ENCODE measurements around the gene TMEM250. TPM values are rescaled to one million over a fixed set of nuclear protein-coding genes. Genes with fewer than 3 reads are reported as not detected.

TMEM250 gene
- total and polyA plus RNA-seq, 2 of the 4 experiments (the other 2 are of a cell fraction) = 14.0 to 17.5 TPM

DNA sequence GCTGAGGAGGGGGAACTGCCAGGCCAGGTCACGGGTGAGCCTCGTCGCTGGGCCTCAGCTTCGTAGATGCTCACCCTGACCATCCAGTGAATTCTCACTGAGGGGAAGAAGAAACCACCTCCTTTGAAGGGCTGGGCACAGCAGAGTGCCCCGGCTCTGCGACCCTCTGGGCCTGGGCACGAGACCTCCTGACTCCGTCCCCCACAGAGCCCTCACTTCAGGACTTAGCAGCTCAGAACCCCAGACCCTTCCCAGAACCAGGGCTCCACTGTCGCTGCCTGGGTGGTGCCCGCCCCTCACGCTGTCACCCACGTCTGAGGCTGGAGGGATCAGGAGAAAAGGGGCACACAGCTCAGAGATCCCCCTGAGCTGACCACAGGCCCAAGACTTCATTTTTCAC is 34.3 kb upstream of the TMEM250 start:
- Histone ChIP-seq H2AK9ac (replicated peaks; ENCODE audit: low read depth, low read length, poor library complexity) (no peak overlapping the region), H3K79me1 (ENCODE audit: low read depth in 1 of 2, low read length in 2 of 2) (no peaks in the 10 kb centered on the region), H4K91ac (ENCODE audit: insufficient read depth, low read depth, low read length) (no peak overlapping the region), H3K4me2 (ENCODE audit: low read depth, low read length) (no peak overlapping the region), H4K20me1 (ENCODE audit: insufficient read depth, low read length) (no peaks in the 10 kb centered on the region), H2BK120ac (ENCODE audit: low read depth, low read length) (no peak overlapping the region), H3K56ac (ENCODE audit: extremely low read depth, insufficient read depth, low read length) (no peak overlapping the region), H3K23ac (ENCODE audit: low read depth, low read length) (no peak overlapping the region), H3K14ac (replicated peaks; ENCODE audit: low read depth, low read length) (no peak overlapping the region), H3K27me3 (ENCODE audit: control insufficient read depth, insufficient read depth, low read length) (peaks cover 45% of the 10 kb centered on the region), H3K4ac (ENCODE audit: low read depth, low read length) (no peak overlapping the region), H3K9ac (ENCODE audit: low read depth, low read length) (no peak overlapping the region), H3K18ac (ENCODE audit: low read depth, low read length) (no peak overlapping the region), H3K36me3 (ENCODE audit: control insufficient read depth, insufficient read depth, low read length) (no peaks in the 10 kb centered on the region), H3K4me3 (ENCODE audit: insufficient read depth, low read depth, low read length) (no peak overlapping the region), H2AFZ (replicated peaks; ENCODE audit: low read length, poor library complexity) (no peak overlapping the region), H3K4me1 (ENCODE audit: control insufficient read depth, insufficient read depth, low read length) (no peaks in the 10 kb centered on the region), H2BK5ac (ENCODE audit: low read depth, low read length, poor library complexity, severe bottlenecking) (no peak overlapping the region), H3K9me1 (ENCODE audit: insufficient read depth, low read length) (no peaks in the 10 kb centered on the region), H4K5ac (ENCODE audit: low read depth, low read length) (no peak overlapping the region), H2BK15ac (ENCODE audit: low read depth, low read length) (no peak overlapping the region), H3K9me3 (ENCODE audit: control insufficient read depth, insufficient read depth, low read length) (0 out of 2 replicates have a peak, but pooled peaks cover 3% of the 10 kb centered on the region), H2BK20ac (ENCODE audit: low read depth, low read length) (no peak overlapping the region), H2AK5ac (ENCODE audit: low read depth, low read length) (no peak overlapping the region), H3K27ac (ENCODE audit: insufficient read depth, low read length) (no peak overlapping the region), H4K8ac (ENCODE audit: low read depth in 2 of 2, low read length in 2 of 2) (no peak overlapping the region)
- no TSS peak for BruUV-seq (replicated peaks)
- in situ Hi-C loops (cut with MboI; ENCODE audit: low sequenced_read_pairs) = no loop called here
- ChIA-PET POLR2A (ENCODE audit: unreplicated experiment) (no interaction called here), CTCF (no interaction called here)
- intact Hi-C loops (cut with micrococcal nuclease) = no loop called here
- 75% methylated on average over 4 of the region's 12 CpGs; no CpG with 5 or more reads in 1 of the 2 experiments for WGBS, 2 experiments (ENCODE audit: extremely low coverage in 2 of 2, insufficient read length in 1 of 2)
- DNase-seq = no peak
- ATAC-seq (ENCODE audit: low read depth) = no peak
- dilution Hi-C loops (cut with HindIII; ENCODE audit: low sequenced_read_pairs, unreplicated experiment) = no loop called here
- TF ChIP-seq ELK1 (IDR thresholded peaks at IDR 0.05; ENCODE audit: borderline replicate concordance, low read depth, low read length) (no peak), BHLHE40 (IDR thresholded peaks at IDR 0.05; ENCODE audit: low read depth, low read length) (no peak), CTCF (conservative IDR thresholded peaks at IDR 0.05; ENCODE audit: low read depth, low read length) (no peak), MAZ (IDR thresholded peaks at IDR 0.05; ENCODE audit: borderline replicate concordance, low read depth, low read length) (no peak), SMC3 (IDR thresholded peaks at IDR 0.05; ENCODE audit: low read depth, low read length) (no peak), CEBPB (IDR thresholded peaks at IDR 0.05; ENCODE audit: low read depth, low read length) (no peak), FOS (IDR thresholded peaks at IDR 0.05; ENCODE audit: low read depth, low read length) (no peak), MAFK (IDR thresholded peaks at IDR 0.05; ENCODE audit: low read depth, low read length) (no peak), RAD21 (IDR thresholded peaks at IDR 0.05; ENCODE audit: low read length) (no peak), RFX5 (IDR thresholded peaks at IDR 0.05; ENCODE audit: low read depth, low read length) (no peak), POLR2A (IDR thresholded peaks at IDR 0.05; ENCODE audit: low read depth, low read length) (no peak), RCOR1 (IDR thresholded peaks at IDR 0.05; ENCODE audit: insufficient replicate concordance, low read length) (no peak), CHD1 (IDR thresholded peaks at IDR 0.05; ENCODE audit: low read depth, low read length) (no peak), NFE2L2 (IDR thresholded peaks at IDR 0.05; ENCODE audit: low read depth, low read length) (no peak), MXI1 (IDR thresholded peaks at IDR 0.05; ENCODE audit: borderline replicate concordance, low read depth, low read length) (no peak)
- TF ChIP-seq, protein P1, sequence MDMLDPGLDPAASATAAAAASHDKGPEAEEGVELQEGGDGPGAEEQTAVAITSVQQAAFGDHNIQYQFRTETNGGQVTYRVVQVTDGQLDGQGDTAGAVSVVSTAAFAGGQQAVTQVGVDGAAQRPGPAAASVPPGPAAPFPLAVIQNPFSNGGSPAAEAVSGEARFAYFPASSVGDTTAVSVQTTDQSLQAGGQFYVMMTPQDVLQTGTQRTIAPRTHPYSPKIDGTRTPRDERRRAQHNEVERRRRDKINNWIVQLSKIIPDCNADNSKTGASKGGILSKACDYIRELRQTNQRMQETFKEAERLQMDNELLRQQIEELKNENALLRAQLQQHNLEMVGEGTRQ (IDR thresholded peaks at IDR 0.05; ENCODE audit: low read depth, low read length) = no peak

Data from IMR-90 (cell line).